GM18951 (cell line): ENCODE measurements around the gene APOBR.

Experiments used
- POLR2A ChIP-seq: IDR thresholded peaks from 4 replicates; pipeline ENCODE4 v1.6.1; 2011; ENCODE audit warnings: mild to moderate bottlenecking; ENCODE audit not compliant: insufficient read length, insufficient read depth; ENCODE audit errors: extremely low read depth
- in situ Hi-C: fragments of 300-500 bp; cut with MboI; formaldehyde crosslinking; loops from one replicate; pipeline ENCODE4 v1.12.0; 2022; ENCODE audit warnings: low sequenced_read_pairs, mixed read lengths, inconsistent platforms; ENCODE audit not compliant: unreplicated experiment

Gene APOBR

DNA sequence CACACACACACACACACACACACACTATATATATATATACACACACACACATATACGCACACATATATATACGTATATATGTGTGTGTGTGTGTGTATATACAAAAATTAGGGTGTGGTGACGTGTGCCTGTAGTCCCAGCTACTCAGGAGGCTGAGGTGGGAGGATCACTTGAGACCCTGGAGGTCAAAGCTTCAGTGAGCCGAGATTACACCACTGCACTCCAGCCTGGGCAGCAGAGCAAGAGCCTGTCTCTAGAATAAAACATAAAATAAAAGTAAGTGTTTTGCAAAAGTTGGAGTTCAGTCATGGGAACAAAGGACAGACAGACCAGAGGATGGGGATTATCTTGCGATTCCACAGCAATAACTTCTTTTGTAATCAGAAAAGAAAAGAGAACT lies 33.5 kb downstream of the APOBR start:
- in situ Hi-C loops = no loop called here
- no peak for TF ChIP-seq POLR2A

DNA sequence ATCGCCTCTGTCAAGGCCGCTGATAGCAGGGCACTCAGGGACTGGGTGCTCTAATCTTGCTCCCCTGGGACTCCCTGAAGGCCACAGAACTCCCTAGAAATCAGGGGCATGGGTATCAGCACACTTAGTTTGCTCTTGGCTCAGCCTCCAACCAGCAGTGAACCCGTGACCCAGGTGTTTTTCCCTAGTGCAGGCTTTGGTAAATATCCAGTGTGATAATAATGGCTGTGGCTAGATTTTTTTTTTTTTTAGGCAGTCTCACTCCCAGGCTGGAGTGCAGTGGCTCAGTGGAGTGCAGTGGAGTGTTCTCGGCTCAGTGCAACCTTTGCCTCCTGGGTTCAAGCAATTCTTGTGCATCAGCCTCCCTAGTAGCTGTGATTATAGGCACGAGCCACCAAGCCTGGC lies 34.0 kb downstream of the APOBR start:
- TF ChIP-seq POLR2A = no peak
- in situ Hi-C loops = no loop called here

DNA sequence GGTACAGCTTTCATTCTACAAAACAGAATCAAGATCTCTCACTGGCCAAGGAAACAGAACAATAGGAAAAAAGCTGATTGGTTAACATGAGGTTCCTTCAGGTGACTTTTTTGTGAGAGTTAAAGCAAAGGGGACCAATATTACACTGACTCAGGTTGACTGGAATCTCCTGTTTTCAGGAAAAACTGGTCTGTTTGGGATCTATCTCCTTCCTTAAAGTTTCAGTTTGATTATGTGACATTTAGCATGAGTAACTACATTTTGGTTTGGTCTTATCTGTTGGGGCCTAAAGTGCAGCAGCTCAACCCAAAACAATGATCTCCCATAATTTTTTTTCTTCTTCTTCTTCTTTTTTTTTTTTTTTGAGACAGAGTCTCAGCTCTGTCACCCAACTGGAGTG lies 34.7 kb downstream of the APOBR start:
- in situ Hi-C loops = no loop called here
- TF ChIP-seq POLR2A = no peak

DNA sequence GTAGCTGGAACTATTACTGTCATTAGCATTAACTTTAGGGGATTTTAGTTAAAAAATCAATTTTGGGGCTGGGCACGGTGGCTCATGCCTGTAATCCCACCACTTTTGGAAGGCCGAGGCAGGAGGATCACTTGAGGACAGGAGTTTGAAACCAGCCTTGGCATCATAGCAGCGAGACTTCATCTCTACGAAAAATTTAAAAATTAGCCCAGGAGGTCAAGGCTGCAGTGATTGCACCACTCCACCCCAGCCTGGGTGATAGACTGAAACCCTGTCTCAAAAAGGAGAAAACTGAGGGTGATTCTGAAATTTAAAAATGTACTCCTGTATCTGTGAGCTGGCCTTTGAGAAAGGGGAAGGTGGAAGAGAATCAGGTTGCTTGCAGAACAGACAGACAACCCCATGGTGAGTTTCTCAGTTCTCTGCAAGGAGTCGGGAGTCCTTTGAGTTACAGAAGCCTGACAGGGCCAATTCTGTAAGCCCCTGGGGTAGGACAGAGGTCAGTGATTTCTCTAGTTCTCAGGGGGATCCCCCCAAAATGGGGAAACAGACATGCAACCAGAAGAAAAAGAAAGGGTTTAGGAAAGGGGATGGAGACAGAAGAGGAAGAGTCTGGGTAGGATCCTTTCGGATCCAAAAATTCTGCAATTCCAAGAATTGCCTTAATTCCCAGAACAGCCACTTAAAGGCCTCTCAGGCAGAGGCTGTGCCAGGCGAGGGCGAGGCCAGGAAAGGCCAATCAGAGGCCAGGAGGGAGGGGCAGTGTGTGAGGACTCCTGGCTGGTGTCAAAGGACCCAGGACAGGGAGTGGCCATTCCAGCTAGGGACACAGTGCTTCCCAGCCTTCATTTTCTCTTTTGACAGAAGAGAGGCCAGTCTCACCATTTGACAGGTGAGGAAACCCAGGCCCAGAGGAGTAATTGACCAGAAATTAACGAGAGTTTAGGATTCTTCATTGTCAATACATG lies 37.6 kb downstream of the APOBR start:
- TF ChIP-seq POLR2A = no peak
- in situ Hi-C loops = no loop called here

DNA sequence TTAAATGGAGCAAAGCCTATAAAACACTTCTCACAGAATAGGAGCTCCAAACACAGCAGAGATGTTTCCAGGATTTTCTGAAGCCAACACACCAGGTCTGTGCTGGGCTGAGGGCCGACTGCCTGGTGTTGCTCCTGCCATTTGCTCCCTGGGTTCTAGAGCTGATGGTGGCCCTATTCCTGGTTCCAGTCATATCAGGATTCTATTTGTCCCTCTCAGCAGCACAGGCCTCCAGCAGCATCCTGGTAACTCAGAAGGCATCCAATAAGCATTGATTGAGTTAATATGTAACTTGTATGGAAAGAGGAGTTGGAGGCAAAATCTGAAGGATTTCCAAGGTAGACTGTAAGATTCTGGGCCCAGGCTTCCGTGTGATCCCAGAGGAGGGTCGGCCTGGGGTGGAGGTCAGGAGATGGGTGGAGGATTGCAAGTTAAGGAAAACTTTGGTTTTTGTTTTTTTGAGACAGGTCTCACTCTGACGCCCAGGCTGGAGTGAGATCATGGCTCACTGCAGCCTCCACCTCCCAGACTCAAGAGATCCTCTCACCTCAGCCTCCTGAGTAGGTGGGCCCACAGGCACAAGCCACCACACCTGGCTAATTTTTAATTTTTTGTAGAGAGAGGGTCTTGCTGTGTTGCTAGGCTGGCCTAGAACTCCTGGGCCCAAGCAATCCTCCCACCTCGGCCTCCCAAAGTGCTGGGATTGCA lies 38.7 kb downstream of the APOBR start:
- in situ Hi-C loops = no loop called here
- TF ChIP-seq POLR2A = no peak

DNA sequence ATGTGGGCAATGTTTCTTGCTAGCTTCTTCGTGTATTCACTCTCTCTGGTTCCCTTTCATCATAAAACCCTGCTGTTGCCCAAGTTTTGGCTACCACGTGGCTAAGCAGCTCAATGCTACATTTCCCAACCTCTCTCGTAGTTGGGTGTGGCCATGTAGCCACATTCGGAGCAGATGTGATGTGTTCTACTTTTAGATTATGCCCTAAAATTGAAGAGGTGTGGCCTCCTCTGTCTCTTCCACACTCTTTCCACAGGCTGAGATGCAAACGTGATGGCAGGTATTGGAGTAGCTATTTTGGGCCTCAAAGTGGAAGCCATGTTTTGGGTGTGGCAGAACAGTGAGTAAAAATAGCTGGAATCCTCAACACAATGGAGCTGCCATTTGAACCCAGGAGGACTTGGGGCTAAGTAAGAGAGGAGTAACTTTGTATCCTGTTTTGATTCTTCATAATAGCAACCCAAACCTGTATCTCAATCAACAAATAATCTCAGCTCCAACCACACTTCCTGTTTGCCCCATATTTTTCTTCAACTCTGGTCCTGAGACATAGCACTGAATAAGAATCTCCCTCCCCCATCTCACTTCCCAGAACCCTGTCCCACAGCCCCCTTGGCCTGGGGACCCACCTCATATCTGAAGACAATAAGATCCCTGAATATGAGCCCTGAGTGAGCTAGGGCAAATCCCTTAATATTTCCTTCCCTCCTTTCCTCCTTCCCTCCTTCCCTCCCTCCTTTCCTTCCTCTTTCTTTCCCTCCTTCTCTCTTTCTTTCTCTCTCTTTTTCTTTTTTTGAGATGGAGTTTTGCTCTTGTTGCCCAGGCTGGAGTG lies 40.3 kb downstream of the APOBR start:
- in situ Hi-C loops = no loop called here
- no peak for TF ChIP-seq POLR2A

DNA sequence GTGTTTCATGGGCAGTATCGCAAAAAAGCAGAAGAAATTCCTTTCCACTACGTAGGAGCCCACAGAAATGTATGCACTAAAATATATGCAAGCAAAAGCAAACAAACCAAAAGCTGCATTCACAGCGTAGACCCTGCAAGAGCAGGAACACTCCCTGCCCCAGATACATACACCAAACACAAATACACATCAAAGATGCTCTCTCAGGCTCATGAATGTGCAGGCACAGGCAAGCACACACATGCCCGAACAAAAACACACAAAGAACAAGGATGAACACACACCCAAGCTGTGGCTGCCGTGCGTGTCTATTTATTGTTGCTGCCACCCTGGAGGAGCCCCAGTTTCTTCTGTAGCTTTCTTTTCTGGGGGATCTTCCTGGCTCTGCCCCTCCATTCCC lies 42.6 kb downstream of the APOBR start:
- in situ Hi-C loops = no loop called here
- TF ChIP-seq POLR2A = no peak

DNA sequence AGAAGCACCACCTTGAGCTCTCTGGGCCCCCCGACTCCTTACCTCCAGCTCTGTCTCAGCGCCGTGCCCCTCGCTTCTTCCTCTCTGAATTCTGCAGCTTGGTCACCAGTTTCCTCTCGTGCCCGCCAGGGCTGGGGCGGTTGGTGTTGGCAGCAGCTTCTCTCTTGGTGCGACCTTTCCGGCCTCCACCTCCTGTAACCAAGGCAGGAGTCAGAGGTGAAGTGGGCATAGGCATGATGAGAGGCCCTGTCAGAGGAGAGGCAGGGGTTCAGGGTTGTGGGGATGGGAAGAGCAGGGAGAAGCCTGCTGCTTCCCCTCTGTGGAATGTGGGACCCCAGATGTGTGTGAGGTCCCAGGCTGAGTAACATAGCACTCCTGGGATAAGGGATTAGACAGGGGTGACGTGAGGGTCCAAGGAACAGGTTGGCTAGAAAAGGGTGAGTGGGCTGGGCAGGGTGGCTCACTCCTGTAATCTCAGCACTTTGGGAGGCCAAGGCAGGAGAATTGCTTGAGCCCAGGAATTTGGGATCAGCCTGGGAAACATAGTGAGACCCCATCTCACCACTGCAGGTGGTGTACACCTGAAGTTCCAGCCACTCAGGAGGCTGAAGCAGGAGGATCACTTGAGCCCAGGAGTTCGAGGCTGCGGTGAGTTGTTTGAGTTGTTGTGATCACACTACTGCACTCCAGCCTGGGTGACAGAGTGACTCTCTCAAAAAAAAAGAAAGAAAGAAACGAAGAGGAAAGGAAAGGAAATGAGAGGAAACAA lies 43.7 kb downstream of the APOBR start:
- in situ Hi-C loops = no loop called here
- no peak for TF ChIP-seq POLR2A

DNA sequence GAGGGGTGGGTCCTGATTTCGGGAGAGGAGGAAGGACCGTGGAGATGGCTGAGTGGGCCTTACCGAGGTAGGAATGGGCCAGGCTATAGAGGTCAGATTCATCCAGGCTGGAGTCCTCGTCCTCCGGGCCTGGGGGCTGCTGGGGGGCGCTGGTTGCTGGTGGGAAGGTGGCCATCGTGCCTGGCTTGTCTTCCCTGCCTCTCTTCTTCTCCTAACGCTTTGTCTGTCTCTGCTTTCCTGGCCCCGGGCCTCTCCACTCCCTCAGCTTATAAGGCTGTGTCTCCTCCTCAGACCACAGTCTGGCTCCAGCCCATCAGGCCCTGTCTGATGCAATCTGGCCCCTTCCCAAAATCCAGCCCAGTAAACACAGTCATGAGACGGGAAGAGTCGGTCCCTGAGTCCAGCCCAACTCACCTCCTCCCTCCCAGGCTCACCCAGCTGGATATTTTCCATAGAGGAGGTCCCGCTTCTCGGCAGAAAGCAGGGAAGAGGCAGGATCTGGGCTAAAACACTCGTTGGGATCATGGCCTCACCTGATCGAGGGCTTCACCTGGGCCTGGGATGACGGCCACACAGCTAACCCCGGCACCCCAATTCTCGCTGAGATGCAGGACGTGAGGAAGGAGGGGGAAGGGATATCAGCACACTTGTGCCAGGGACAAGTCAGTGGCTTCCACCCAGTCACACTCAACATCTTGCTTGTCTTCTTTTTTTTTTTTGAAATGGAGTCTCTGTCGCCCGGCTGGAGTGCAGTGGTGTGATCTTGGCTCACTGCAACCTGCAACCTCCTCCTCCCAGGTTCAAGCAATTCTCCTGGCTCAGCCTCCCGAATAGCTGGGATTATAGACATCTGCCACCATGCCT lies 44.5 kb downstream of the APOBR start, which contains the start of gene NUPR1:
Gene NUPR1, minus strand, starts transcription at position 242 of the 864 bp plus-strand sequence. Its CDS starts 67 bp downstream, at position 175.
- TF ChIP-seq POLR2A = no peak
- in situ Hi-C loops = no loop called here

DNA sequence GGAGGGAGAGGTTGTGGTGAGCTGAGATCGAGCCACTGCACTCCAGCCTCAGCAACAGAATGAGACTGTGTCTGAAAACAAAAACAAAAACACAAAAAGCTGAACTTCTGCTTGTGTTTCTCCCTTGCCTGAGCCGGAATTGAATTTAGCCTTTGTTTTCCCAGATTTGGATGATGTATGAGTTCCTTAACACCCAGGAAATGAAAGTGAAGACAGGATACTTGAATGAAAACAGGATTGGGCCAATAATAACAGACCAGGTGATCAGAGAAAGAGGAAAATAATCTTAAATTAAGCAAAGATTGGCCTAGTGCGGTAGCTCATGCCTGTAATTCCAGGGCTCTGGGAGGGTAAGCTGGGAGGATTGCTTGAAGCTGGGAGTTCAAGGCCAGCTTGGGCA lies 45.9 kb downstream of the APOBR start:
- in situ Hi-C loops = no loop called here
- TF ChIP-seq POLR2A = no peak

DNA sequence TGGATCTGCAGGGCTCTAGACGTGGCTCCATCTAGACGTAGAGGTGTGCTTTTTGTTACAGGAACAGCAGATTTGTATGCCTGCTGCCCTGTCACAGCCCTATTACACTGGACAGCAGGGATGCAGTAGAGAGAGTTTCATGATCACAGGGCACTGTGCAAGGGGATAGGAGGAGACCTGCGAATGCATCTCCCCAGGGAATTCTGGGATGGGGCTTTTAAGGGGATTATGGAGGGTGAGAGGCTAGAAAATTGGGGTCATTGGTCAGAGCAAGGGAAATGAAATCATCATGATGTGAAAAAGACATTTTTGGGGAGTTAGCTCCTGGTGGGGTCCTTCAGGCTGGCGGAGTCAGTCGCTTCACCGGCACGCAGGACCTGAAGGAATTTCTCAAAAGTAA lies 48.2 kb downstream of the APOBR start:
- in situ Hi-C loops = no loop called here

More for the DNA sequence above, 48.2 kb downstream of the APOBR start:
- no peak for TF ChIP-seq POLR2A
